ENCODE results near the gene DRD4.

The DRD4 gene

GRCh38 chr11:638631-639331 lies 1.7 kb downstream of the DRD4 start:
- Histone ChIP-seq H3K9me3 (no peaks in the 10 kb centered on the region), H3K27ac (no peak overlapping the region), H3K27me3 (peaks cover 0 to 25% of the 10 kb centered on the region in 2 donors), H3K4me1 (peaks cover 0 to 30% (median 16%) of the 10 kb centered on the region in 4 donors), H3K4me3 (no peak overlapping the region), H3K36me3 (peaks cover 4 to 35% (median 11%) of the 10 kb centered on the region in 3 donors)
- DNase-seq: no peak
- intact Hi-C loops (cut with DNase I; ENCODE audit: low total_unique reads): no loop called here
- no peak for TF ChIP-seq CTCF (IDR thresholded peaks at IDR 0.05)

- Histone ChIP-seq H3K4me3 (no peak overlapping the region), H3K27ac (no peak overlapping the region), H3K27me3 (peaks cover 0 to 25% of the 10 kb centered on the region in 2 donors), H3K4me1 (peaks cover 0 to 30% (median 16%) of the 10 kb centered on the region in 4 donors), H3K36me3 (peaks cover 7 to 41% (median 17%) of the 10 kb centered on the region in 3 donors), H3K9me3 (no peaks in the 10 kb centered on the region)
- no peak for TF ChIP-seq CTCF (IDR thresholded peaks at IDR 0.05)
- intact Hi-C loops (cut with DNase I; ENCODE audit: low total_unique reads): no loop called here
- no peak for DNase-seq
Measured at GRCh38 chr11:639332-639955, 2.4 kb downstream of the DRD4 start.

GRCh38 chr11:640021-640706 lies 3.1 kb downstream of the DRD4 start:
- H3K27me3 ChIP-seq: peaks cover 0 to 25% of the 10 kb centered on the region in 2 donors
- DNase-seq: no peak
- no peak for TF ChIP-seq CTCF (IDR thresholded peaks at IDR 0.05)
- H3K9me3 ChIP-seq: no peaks in the 10 kb centered on the region
- H3K27ac ChIP-seq: no peak overlapping the region
- peaks cover 7 to 44% (median 18%) of the 10 kb centered on the region in 3 donors for H3K36me3 ChIP-seq
- intact Hi-C loops (cut with DNase I; ENCODE audit: low total_unique reads): no loop called here
- H3K4me1 ChIP-seq: peaks cover 0 to 30% (median 16%) of the 10 kb centered on the region in 4 donors
- H3K4me3 ChIP-seq: no peak overlapping the region

- no peak for DNase-seq
- no peak overlapping the region for H3K4me3 ChIP-seq
- H3K27me3 ChIP-seq: peaks cover 0 to 22% of the 10 kb centered on the region in 2 donors
- no peak for TF ChIP-seq CTCF (IDR thresholded peaks at IDR 0.05)
- no peak overlapping the region for H3K27ac ChIP-seq
- peaks cover 7 to 50% (median 18%) of the 10 kb centered on the region in 3 donors for H3K36me3 ChIP-seq
- H3K4me1 ChIP-seq: peaks cover 0 to 21% (median 9%) of the 10 kb centered on the region in 4 donors
- no peaks in the 10 kb centered on the region for H3K9me3 ChIP-seq
- intact Hi-C loops (cut with DNase I; ENCODE audit: low total_unique reads): no loop called here
Measured at GRCh38 chr11:641806-642370, 4.8 kb downstream of the DRD4 start.

GRCh38 chr11:643366-643765 lies 6.3 kb downstream of the DRD4 start:
- Histone ChIP-seq H3K27me3 (peaks cover 0 to 8% of the 10 kb centered on the region in 2 donors), H3K27ac (no peak overlapping the region), H3K36me3 (peaks cover 7 to 50% (median 18%) of the 10 kb centered on the region in 3 donors), H3K4me3 (no peak overlapping the region), H3K4me1 (peaks cover 0 to 9% (median 0%) of the 10 kb centered on the region in 4 donors), H3K9me3 (no peaks in the 10 kb centered on the region)
- no peak for DNase-seq
- intact Hi-C loops (cut with DNase I; ENCODE audit: low total_unique reads): no loop called here
- no peak for TF ChIP-seq CTCF (IDR thresholded peaks at IDR 0.05)
